EH (cell line): ENCODE results near the gene UBR2.
"Not testable (repeated sequence)": the region's sequence is repeated elsewhere in the genome, so short reads cannot be mapped to it uniquely, and the experiment has no call there.

Experiments
- DNase-seq: peaks from one replicate; pipeline ENCODE4 v3.0.0-alpha.2; 2015; ENCODE audit warnings: low read depth

Gene UBR2

DNA sequence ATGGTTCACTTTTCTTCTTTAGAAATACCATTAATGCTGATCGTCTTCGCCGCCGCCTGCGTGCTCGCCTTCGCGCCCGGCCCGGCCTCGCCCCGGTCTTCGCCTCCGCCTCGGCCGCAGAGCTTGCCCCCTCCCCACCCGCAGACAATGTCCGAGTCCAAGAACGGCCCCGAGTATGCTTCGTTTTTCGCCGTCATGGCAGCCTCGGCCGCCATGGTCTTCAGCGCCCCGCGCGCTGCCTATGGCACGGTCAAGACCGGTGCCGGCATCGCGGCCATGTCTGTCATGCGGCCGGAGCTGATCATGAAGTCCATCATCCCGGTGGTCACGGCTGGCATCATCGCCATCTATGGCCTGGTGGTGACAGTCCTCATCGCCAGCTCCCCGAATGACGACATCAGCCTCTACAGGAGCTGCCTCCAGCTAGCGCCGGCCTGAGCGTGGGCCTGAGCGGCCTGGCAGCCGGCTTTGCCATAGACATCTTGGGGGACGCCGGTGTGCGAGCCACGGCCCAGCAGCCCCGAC, 163.3 kb downstream of the UBR2 start:
- DNase-seq: peak; percentile 22

GRCh38 chr6:42727627-42728026, 163.8 kb downstream of the UBR2 start:
- no peak for DNase-seq

DNA sequence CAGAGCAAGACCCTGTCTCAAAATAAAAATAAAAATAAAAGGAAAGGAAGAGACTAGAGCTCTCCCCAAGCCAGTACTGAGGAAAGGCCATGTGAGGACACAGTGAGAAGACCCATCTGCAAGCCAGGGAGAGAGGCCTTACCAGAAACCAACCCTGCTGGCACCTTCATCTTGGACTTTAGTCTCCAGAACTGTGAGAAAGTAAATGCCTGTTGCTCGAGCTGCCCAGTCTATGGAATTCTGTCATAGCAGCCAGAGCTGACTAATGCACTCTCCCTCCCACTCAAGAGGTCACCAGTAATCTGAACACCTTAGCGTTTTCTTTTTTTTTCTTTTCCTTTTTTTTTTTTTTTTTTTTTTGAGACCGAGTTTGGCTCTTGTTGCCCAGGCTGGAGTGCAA, 165.9 kb downstream of the UBR2 start:
- peak; percentile 40 for DNase-seq

GRCh38 chr6:42733867-42734481, 170.1 kb downstream of the UBR2 start:
- not testable (repeated sequence) for DNase-seq

DNA sequence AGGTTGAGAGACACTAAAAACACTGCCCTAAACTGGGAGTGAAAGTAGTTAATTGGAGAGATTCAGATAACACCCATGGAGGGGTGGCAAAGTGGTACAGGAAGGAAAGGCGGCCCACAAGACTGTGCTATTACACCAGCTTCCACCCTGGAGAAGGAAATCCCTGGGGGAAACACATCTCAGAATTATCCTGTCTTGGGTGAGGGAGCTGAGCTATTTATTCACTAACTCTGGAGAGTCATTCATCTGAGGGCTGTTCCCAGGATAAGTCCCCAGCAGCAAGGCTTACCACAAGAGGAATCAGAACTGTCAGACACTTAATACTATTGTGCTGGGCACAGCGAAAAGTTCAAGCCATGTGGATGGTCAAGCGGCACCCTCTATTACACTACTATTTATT, 172.1 kb downstream of the UBR2 start:
- no peak for DNase-seq

GRCh38 chr6:42740725-42741124, 176.9 kb downstream of the UBR2 start:
- no peak for DNase-seq

DNA sequence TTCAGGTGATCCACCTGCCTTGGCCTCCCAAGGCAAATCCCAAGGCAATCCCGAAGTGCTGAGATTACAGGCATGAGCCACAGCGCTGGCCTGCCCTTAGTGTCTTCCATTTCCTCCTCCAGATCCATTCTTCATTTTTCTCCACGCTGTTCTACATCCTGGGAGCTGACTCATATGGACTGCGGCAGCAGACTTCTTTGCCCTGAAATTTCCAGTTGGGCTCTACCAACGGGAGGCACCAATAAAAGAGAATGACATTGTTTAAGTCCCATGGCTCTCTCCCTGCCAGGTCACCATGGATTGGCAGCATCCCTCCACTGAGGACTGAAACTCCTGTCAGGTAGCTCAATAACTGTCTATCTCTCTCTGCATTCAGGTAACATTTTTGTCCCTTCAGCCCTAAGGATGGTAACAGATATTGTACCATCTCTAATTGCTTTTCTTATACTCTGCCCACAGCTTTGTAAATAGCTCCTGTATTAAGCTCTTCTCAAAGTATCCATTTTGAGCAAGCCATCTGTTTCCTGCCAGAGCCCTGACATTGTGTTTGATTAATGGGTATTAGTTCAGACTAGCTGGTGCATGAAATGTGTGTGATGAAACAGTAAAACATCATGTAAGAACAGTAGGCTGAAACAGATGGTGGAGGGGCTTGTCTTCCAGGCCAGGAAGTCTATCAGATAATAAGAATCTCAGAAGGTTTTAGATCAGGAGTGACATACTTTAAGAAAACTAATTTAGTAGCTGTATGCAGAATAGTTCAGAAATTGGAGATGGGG, 178.5 kb downstream of the UBR2 start:
- DNase-seq: peak; percentile 21
